ENCODE measurements around the gene TPBGL. TPM values are rescaled to one million over a fixed set of nuclear protein-coding genes. Genes with fewer than 3 reads are reported as not detected.
A peak's percentile ranks its signal among the peaks of the same experiment; 100 is the strongest.

TPBGL gene
- total RNA-seq, 4 donors from 2014 or later: 0.29 to 2.8 (median 1.0) TPM; not detected in 1

DNA sequence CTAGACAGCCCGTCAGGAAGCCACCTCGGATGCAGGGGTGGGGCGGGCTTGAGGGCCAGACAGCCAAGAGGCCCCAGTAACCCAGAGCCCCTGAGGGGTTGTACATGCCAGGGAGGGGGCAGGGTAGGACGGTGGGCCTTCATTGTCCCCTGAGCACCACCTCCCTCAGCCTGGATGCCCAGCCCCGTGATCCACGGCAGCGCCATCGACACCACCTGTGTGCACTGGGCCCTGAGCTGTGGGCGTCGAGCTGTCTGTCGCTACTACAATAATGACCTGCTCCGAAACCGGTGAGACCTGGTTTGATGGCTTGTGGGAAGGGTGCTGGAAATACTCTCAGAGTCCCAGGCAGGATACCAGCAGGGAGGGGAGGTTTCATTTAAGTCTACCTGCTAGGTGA, 37.4 kb upstream of the TPBGL start:
- Histone ChIP-seq H3K4me1 (no peaks in the 10 kb centered on the region), H3K36me3 (no peaks in the 10 kb centered on the region), H3K4me3 (no peak overlapping the region), H3K27me3 (no peaks in the 10 kb centered on the region), H3K9me3 (no peaks in the 10 kb centered on the region), H3K27ac (no peak overlapping the region)
- TF ChIP-seq CTCF (IDR thresholded peaks at IDR 0.05) (no peak), POLR2A (IDR thresholded peaks at IDR 0.05) (no peak)
- no peak for DNase-seq
- intact Hi-C loops (cut with DNase I; ENCODE audit: low total_unique reads): no loop called here

- intact Hi-C loops (cut with DNase I; ENCODE audit: low total_unique reads): no loop called here
- TF ChIP-seq POLR2A (IDR thresholded peaks at IDR 0.05) (no peak), CTCF (IDR thresholded peaks at IDR 0.05) (no peak)
- Histone ChIP-seq H3K36me3 (no peaks in the 10 kb centered on the region), H3K4me3 (no peak overlapping the region), H3K9me3 (no peaks in the 10 kb centered on the region), H3K27ac (no peak overlapping the region), H3K27me3 (no peaks in the 10 kb centered on the region), H3K4me1 (no peaks in the 10 kb centered on the region)
- no peak for DNase-seq
Measured at GRCh38 chr11:75203641-75204011, 36.9 kb upstream of the TPBGL start.

- intact Hi-C loops (cut with DNase I; ENCODE audit: low total_unique reads): no loop called here
- TF ChIP-seq CTCF (IDR thresholded peaks at IDR 0.05) (no peak), POLR2A (IDR thresholded peaks at IDR 0.05) (no peak)
- Histone ChIP-seq H3K4me3 (no peak overlapping the region), H3K9me3 (no peaks in the 10 kb centered on the region), H3K27me3 (no peaks in the 10 kb centered on the region), H3K27ac (no peak overlapping the region), H3K4me1 (no peaks in the 10 kb centered on the region), H3K36me3 (no peaks in the 10 kb centered on the region)
- DNase-seq: no peak
Measured at GRCh38 chr11:75204012-75204674, 36.4 kb upstream of the TPBGL start.

DNA sequence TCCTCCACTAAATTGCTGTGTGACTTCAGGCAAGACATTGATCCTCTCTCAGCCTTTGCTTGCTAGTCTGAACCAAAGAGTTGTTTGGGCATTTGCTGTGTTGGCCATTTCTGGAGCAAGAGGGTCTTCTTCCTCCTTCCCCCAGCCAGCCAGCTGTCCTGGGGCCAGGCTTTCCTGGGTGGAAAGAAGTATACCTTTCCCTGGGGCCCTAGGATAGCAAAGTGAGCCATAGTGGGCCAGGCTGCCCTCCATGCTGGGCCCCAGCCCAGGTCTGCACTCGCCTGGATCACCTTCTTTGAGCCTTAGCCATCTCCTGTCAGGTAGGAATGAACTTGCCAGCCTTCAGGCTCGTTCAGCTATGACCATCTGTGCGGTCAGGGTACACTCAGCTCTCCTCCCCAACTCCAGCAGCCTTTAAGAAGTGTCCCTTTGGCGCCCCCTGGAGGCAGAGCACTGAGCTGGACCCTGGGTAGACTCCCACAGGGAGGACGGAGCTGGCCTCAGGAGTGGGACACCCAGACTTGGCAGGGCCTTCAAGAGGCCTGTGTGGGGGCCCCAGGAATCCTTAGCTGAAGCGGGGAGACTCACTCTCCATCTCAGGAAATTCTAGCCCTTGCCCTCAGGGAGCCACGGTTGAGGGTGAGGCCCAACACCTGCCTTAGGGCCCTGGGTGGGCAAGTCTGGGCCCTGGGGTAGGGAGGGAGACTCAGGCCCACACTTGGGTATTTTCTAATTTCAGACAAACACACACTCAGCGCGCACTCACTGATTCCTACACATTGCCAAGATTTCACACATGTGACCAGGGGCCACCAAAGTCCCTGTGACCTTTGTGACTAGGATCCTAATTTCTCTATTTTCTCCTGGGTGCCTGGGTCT, 35.6 kb upstream of the TPBGL start:
- DNase-seq: peak; percentile 71 to 72
- no peaks in the 10 kb centered on the region for H3K27me3 ChIP-seq
- H3K27ac ChIP-seq: no peak overlapping the region
- H3K4me1 ChIP-seq: no peaks in the 10 kb centered on the region
- no peak overlapping the region for H3K4me3 ChIP-seq
- intact Hi-C loops (cut with DNase I; ENCODE audit: low total_unique reads): no loop called here
- no peak for TF ChIP-seq POLR2A (IDR thresholded peaks at IDR 0.05)
- peak; percentile 51 to 86 (median 76) for TF ChIP-seq CTCF (IDR thresholded peaks at IDR 0.05)
- no peaks in the 10 kb centered on the region for H3K9me3 ChIP-seq
- H3K36me3 ChIP-seq: no peaks in the 10 kb centered on the region

DNA sequence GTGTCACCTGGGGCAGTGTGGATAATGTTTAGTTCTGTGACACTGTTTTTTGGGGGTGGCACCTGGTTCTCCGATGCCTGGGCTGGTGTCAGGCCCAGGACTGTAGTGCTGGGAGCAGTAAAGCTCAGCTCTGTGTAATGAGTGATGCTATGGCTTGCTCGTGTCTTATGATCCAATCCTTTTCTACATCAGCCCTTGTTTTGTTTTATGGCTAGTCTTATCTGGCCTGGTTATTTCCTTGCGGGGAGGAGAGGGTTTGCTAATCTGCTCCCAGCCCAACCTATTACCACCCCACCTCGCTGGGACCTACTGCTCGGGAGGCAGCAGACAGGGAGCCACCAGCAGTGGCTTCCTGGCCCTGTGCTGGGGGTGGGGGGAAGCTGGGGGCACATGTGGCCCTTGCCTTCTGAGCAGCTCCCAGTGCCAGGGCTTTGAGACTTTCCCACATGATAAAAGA, 35.0 kb upstream of the TPBGL start:
- Histone ChIP-seq H3K4me3 (no peak overlapping the region), H3K36me3 (no peaks in the 10 kb centered on the region), H3K27ac (no peak overlapping the region), H3K9me3 (no peaks in the 10 kb centered on the region), H3K4me1 (no peaks in the 10 kb centered on the region), H3K27me3 (no peaks in the 10 kb centered on the region)
- TF ChIP-seq CTCF (IDR thresholded peaks at IDR 0.05) (no peak), POLR2A (IDR thresholded peaks at IDR 0.05) (no peak)
- no peak for DNase-seq
- intact Hi-C loops (cut with DNase I; ENCODE audit: low total_unique reads): no loop called here
